Measurements from ENCODE around the gene SUGP2.

GRCh38 chr19:18955042-18955441, 78.3 kb downstream of the SUGP2 start:
- TF ChIP-seq EZH2 (IDR thresholded peaks at IDR 0.05; ENCODE audit: insufficient read depth, poor library complexity, severe bottlenecking) (no peak), EZH2phosphoT487 (IDR thresholded peaks at IDR 0.05; ENCODE audit: insufficient read depth, low read depth) (no peak)

Measured in GM23248 (cell line).